Endothelial cell of umbilical vein (primary cell): ENCODE measurements around the gene CSRP1. TPM values are rescaled to one million over a fixed set of nuclear protein-coding genes. Genes with fewer than 3 reads are reported as not detected.

ENCODE experiments used
- BruUV-seq: library from RNA; stranded (reverse); fragments of 400-500 nt; replicated peaks from 2 replicates; lab custom pipeline; 2021; lab: Mats Ljungman, UMichigan
- CTCF ChIA-PET: fragments of 300-600, 350-600 bp; sonication (Branson Sonifier 250); formaldehyde crosslinking; loops from one replicate; lab custom pipeline; 2021; ENCODE audit warnings: antibody characterized with exemption, inconsistent platforms; lab: Charles Lee
- POLR2A ChIA-PET: fragments of 300-600, 350-600 bp; sonication (Branson Sonifier 250); formaldehyde crosslinking; loops from one replicate; lab custom pipeline; 2021; ENCODE audit warnings: antibody characterized with exemption, inconsistent platforms; lab: Charles Lee
- DNase-seq: peaks from one replicate; pipeline ENCODE4 v3.0.0-alpha.2; 2011; ENCODE audit warnings: low read depth, low spot score
- FAIRE-seq: peaks from 2 replicates; lab custom pipeline; 2011; peaks lifted over from hg19 to GRCh38; lab: Jason Lieb, UNC
- H2AFZ ChIP-seq: 2 replicates; pipeline ENCODE4 v1.6.0; 2012; ENCODE audit warnings: low read depth, low read length, control low read depth, inconsistent platforms
- H3K27ac ChIP-seq: 2 replicates; pipeline ENCODE4 v1.5.1; 2011; ENCODE audit warnings: low read depth, mild to moderate bottlenecking, control low read depth, low read length, moderate library complexity; ENCODE audit not compliant: insufficient read depth
- H3K27me3 ChIP-seq, 2 experiments: 2 replicates each; pipeline versions ENCODE4 v1.6.0 to v1.6.1; 2011; ENCODE audit warnings: low read length in 2 of 2, mixed read lengths in 1 of 2; ENCODE audit not compliant: control insufficient read depth in 2 of 2, insufficient read depth in 2 of 2
- H3K36me3 ChIP-seq, 2 experiments: 2 replicates in 1 of 2; 3 replicates in 1 of 2; pipeline ENCODE4 v1.5.1; 2011; ENCODE audit warnings: low read length in 2 of 2, mild to moderate bottlenecking in 1 of 2, moderate library complexity in 1 of 2; ENCODE audit not compliant: control insufficient read depth in 2 of 2, insufficient read depth in 2 of 2; ENCODE audit errors: extremely low read depth in 1 of 2
- H3K4me1 ChIP-seq: 3 replicates; pipeline ENCODE4 v1.5.1; 2011; ENCODE audit warnings: mild to moderate bottlenecking, low read length; ENCODE audit not compliant: control insufficient read depth, insufficient read depth; ENCODE audit errors: extremely low read depth
- H3K4me2 ChIP-seq: 2 replicates; pipeline ENCODE4 v1.6.1; 2011; ENCODE audit warnings: low read length, control low read depth, mixed read lengths; ENCODE audit not compliant: insufficient read depth
- H3K4me3 ChIP-seq, 3 experiments: fragments of 200-600 bp in 1 of 3; sonication (generic), shearing (Covaris generic) in 1 of 3; replicated peaks in 1 of 3; 2 replicates each; pipeline ENCODE4 v1.5.1; 2011 to 2016; ENCODE audit warnings: control low read depth in 3 of 3, low read length in 3 of 3, mild to moderate bottlenecking in 2 of 3, inconsistent platforms in 1 of 3, low read depth in 1 of 3, moderate library complexity in 1 of 3; ENCODE audit not compliant: insufficient read depth in 1 of 3
- H3K79me2 ChIP-seq: 2 replicates; pipeline ENCODE4 v1.6.0; 2012; ENCODE audit warnings: low read length, inconsistent platforms; ENCODE audit not compliant: control insufficient read depth, insufficient read depth
- H3K9ac ChIP-seq: replicated peaks from 2 replicates; pipeline ENCODE3; 2011; ENCODE audit warnings: low read length, control low read depth; ENCODE audit not compliant: insufficient read depth; ENCODE audit errors: extremely low read depth
- H3K9me1 ChIP-seq: replicated peaks from 3 replicates; pipeline ENCODE4 v1.6.0; 2011; ENCODE audit warnings: mild to moderate bottlenecking, low read length; ENCODE audit not compliant: control insufficient read depth, insufficient read depth; ENCODE audit errors: extremely low read depth
- H3K9me3 ChIP-seq: replicated peaks from 2 replicates; pipeline ENCODE4 v1.5.1; 2012; ENCODE audit warnings: low read length, inconsistent platforms; ENCODE audit not compliant: control insufficient read depth, insufficient read depth
- H4K20me1 ChIP-seq: replicated peaks from 2 replicates; pipeline ENCODE3; 2011; ENCODE audit warnings: mild to moderate bottlenecking, low read length; ENCODE audit not compliant: control insufficient read depth, insufficient read depth; ENCODE audit errors: extremely low read depth
- EZH2 ChIP-seq: IDR thresholded peaks from 2 replicates; pipeline ENCODE4 v1.6.1; 2012; ENCODE audit warnings: borderline replicate concordance, low read depth, mild to moderate bottlenecking, moderate library complexity, low read length, inconsistent platforms; ENCODE audit not compliant: severe bottlenecking
- FOS ChIP-seq: IDR thresholded peaks from 2 replicates; pipeline ENCODE4 v1.6.1; 2011; ENCODE audit warnings: mild to moderate bottlenecking, low read length, moderate library complexity, borderline replicate concordance; ENCODE audit not compliant: insufficient read depth
- GATA2 ChIP-seq: IDR thresholded peaks from 2 replicates; pipeline ENCODE4 v1.7.0; 2011; ENCODE audit warnings: low read depth, mild to moderate bottlenecking, moderate library complexity, mixed read lengths, low read length; ENCODE audit not compliant: insufficient read length, insufficient read depth
- JUN ChIP-seq: IDR thresholded peaks from 2 replicates; pipeline ENCODE4 v1.6.1; 2011; ENCODE audit warnings: borderline replicate concordance, low read depth; ENCODE audit not compliant: insufficient read length, insufficient read depth
- MYC ChIP-seq: IDR thresholded peaks from one replicate; pipeline ENCODE4 v1.6.1; 2011; ENCODE audit warnings: mild to moderate bottlenecking, low read depth, low read length
- POLR2A ChIP-seq: IDR thresholded peaks from 2 replicates; pipeline ENCODE4 v1.6.1; 2012; ENCODE audit warnings: low read depth, mild to moderate bottlenecking, control low read depth, low read length
- POLR2AphosphoS5 ChIP-seq: IDR thresholded peaks from 2 replicates; pipeline ENCODE4 v1.6.1; 2012; ENCODE audit warnings: low read depth, mild to moderate bottlenecking, control low read depth, low read length, moderate library complexity; ENCODE audit not compliant: insufficient read depth
- dilution Hi-C: fragments of 300-500 bp; cut with MboI; formaldehyde crosslinking; loops from one replicate; pipeline ENCODE4 v1.15.0; 2019; ENCODE audit warnings: low sequenced_read_pairs; ENCODE audit not compliant: extremely low pct_ligation_motif_present
- intact Hi-C: fragments of 100-400 bp; cut with micrococcal nuclease; formaldehyde crosslinking; loops from one replicate; pipeline ENCODE4 v1.10.0; 2022
- polyA plus RNA-seq, 4 experiments: library from polyadenylated mRNA; depleted of rRNA in 3 of 4; stranded (reverse) in 3 of 4; unstranded in 1 of 4; fragments of >200 nt; gene quantifications; 2 replicates each; pipeline versions ENCODE4 v1.2.1 to v1.2.3, GENCODE V29; 2011 to 2012; ENCODE audit warnings: missing spikeins in 1 of 4
- total RNA-seq: library from RNA; stranded (reverse); gene quantifications from 2 replicates; pipeline ENCODE4 v1.2.3, GENCODE V29; 2021
- TF ChIP-seq, protein P1 (sequence below): IDR thresholded peaks from 2 replicates; pipeline ENCODE4 v1.6.1; 2011; ENCODE audit not compliant: insufficient read depth, insufficient read length
- TF ChIP-seq, protein P2 (sequence below), 2 donors: IDR thresholded peaks; 1 replicate in 1 of 2; 2 replicates in 1 of 2; pipeline ENCODE4 v1.5.1; 2011; ENCODE audit warnings: low read length in 2 of 2, mild to moderate bottlenecking in 2 of 2, moderate library complexity in 2 of 2, control low read depth in 1 of 2, inconsistent platforms in 1 of 2, low read depth in 1 of 2; ENCODE audit not compliant: insufficient read depth in 1 of 2; ENCODE audit errors: extremely low read depth in 1 of 2

Gene CSRP1
- total and polyA plus RNA-seq, 2 donors (not counting 3 experiments of a cell fraction or from before 2014, with no cell fraction given) = 393 to 510 TPM

DNA sequence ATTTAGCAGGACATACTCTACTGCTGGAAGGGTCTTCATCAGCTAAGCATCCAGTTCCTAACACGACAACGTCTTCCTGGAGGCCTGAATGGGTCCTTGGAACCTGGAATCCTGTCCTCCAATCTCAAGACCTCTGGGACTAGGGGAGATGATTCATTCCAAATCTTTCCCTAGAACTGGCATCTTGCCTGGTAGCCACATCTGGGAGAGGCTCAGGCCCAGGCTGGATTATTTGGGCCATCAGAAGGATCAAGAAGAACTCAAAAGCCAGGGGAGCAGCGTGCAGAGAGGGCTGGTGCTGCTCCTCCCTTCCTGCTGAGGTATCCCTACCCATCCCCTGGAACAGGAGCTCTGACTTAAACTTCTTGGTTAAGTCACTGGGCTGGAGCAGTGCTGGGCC is 35.2 kb downstream of the CSRP1 start:
- peaks cover 5% of the 10 kb centered on the region for H3K4me1 ChIP-seq
- H3K27me3 ChIP-seq = peaks cover 5 to 11% of the 10 kb centered on the region in 2 experiments
- no peaks in the 10 kb centered on the region for H4K20me1 ChIP-seq
- TF ChIP-seq POLR2AphosphoS5 (no peak), FOS (no peak)
- CTCF ChIA-PET = interaction anchor here (0.6 to 2.0 kb wide), 4 partner anchors 13 to 41 kb away, joined by 3 to 14 read pairs (median 8); no protein-coding TSS in a partner anchor
- no peak overlapping the region for H2AFZ ChIP-seq
- no peaks in the 10 kb centered on the region for H3K36me3 ChIP-seq
- no peak for FAIRE-seq
- H3K27ac ChIP-seq = no peak overlapping the region
- no peak for DNase-seq
- H3K9me1 ChIP-seq = no peaks in the 10 kb centered on the region
- POLR2A ChIA-PET = interaction anchor here (1.6 kb wide), 1 partner anchor 9 kb away, joined by 4 read pairs; no protein-coding TSS in a partner anchor
- H3K79me2 ChIP-seq = peaks cover 11% of the 10 kb centered on the region
- no peak overlapping the region for H3K9ac ChIP-seq
- no peaks in the 10 kb centered on the region for H3K9me3 ChIP-seq
- intact Hi-C loops (no loop called here), dilution Hi-C loops (no loop called here)
- no peak overlapping the region for H3K4me3 ChIP-seq
- BruUV-seq = no TSS peak
- no peak overlapping the region for H3K4me2 ChIP-seq

- intact Hi-C loops = no loop called here
- Histone ChIP-seq H3K9ac (no peak overlapping the region), H4K20me1 (no peaks in the 10 kb centered on the region), H3K4me2 (no peak overlapping the region), H3K27me3 (peaks cover 3 to 6% of the 10 kb centered on the region in 2 experiments), H3K4me3 (no peak overlapping the region), H2AFZ (no peak overlapping the region), H3K4me1 (peaks cover 5% of the 10 kb centered on the region), H3K36me3 (peaks cover 0 to 5% of the 10 kb centered on the region in 2 experiments), H3K27ac (no peak overlapping the region), H3K9me1 (no peaks in the 10 kb centered on the region), H3K9me3 (no peaks in the 10 kb centered on the region), H3K79me2 (peaks cover 12% of the 10 kb centered on the region)
- no TSS peak for BruUV-seq
- FAIRE-seq (no peak), DNase-seq (no peak)
- dilution Hi-C loops = no loop called here
- ChIA-PET POLR2A (no interaction called here), CTCF (no interaction called here)
- TF ChIP-seq GATA2 (no peak), POLR2AphosphoS5 (no peak), EZH2 (no peak), FOS (no peak), POLR2A (no peak), JUN (no peak), MYC (no peak)
- TF ChIP-seq, protein P1, sequence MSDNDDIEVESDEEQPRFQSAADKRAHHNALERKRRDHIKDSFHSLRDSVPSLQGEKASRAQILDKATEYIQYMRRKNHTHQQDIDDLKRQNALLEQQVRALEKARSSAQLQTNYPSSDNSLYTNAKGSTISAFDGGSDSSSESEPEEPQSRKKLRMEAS = no peak
- TF ChIP-seq, protein P2, sequence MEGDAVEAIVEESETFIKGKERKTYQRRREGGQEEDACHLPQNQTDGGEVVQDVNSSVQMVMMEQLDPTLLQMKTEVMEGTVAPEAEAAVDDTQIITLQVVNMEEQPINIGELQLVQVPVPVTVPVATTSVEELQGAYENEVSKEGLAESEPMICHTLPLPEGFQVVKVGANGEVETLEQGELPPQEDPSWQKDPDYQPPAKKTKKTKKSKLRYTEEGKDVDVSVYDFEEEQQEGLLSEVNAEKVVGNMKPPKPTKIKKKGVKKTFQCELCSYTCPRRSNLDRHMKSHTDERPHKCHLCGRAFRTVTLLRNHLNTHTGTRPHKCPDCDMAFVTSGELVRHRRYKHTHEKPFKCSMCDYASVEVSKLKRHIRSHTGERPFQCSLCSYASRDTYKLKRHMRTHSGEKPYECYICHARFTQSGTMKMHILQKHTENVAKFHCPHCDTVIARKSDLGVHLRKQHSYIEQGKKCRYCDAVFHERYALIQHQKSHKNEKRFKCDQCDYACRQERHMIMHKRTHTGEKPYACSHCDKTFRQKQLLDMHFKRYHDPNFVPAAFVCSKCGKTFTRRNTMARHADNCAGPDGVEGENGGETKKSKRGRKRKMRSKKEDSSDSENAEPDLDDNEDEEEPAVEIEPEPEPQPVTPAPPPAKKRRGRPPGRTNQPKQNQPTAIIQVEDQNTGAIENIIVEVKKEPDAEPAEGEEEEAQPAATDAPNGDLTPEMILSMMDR (IDR thresholded peaks at IDR 0.05; ENCODE audit: extremely low read depth in 1 of 2, insufficient read depth in 1 of 2, low read depth in 1 of 2, low read length in 2 of 2) = no peak
Measured at GRCh38 chr1:201470581-201470980, 36.3 kb downstream of the CSRP1 start.
